Activated CD4-positive, CD25-positive, alpha-beta regulatory T cell treated with anti-CD3 and anti-CD28 coated beads, Interleukin-2, amount 50 U/mL, for 16 hours (primary cell): ENCODE measurements around the gene NAA80.

Source experiments
- DNase-seq: peaks from one replicate; pipeline ENCODE4 v3.0.0-alpha.2; 2020; ENCODE audit warnings: low read depth, low spot score

Gene NAA80

GRCh38 chr3:50259432-50260026 is 39.7 kb downstream of the NAA80 start:
- DNase-seq, result no peak

- no peak for DNase-seq
Measured at GRCh38 chr3:50258979-50259378, 40.2 kb downstream of the NAA80 start.

- DNase-seq, result no peak
Measured at GRCh38 chr3:50258029-50258680, 41.0 kb downstream of the NAA80 start.

- DNase-seq, result no peak
Measured at GRCh38 chr3:50256978-50257890, 42.0 kb downstream of the NAA80 start.

- no peak for DNase-seq
Measured at GRCh38 chr3:50255251-50255615, 44.0 kb downstream of the NAA80 start.

GRCh38 chr3:50254577-50255250 is 44.5 kb downstream of the NAA80 start:
- DNase-seq, result no peak

GRCh38 chr3:50251220-50251619 is 48.0 kb downstream of the NAA80 start:
- DNase-seq, result no peak

- DNase-seq, result no peak
Measured at GRCh38 chr3:50250514-50250913, 48.7 kb downstream of the NAA80 start.

- no peak for DNase-seq
Measured at GRCh38 chr3:50249457-50249856, 49.7 kb downstream of the NAA80 start.

- no peak for DNase-seq
Measured at GRCh38 chr3:50248387-50248786, 50.8 kb downstream of the NAA80 start.

GRCh38 chr3:50246517-50246954 is 52.7 kb downstream of the NAA80 start:
- peak; percentile 67 for DNase-seq
